Progenitor cell of endocrine pancreas (in vitro differentiated cells): Measurements from ENCODE around the gene FCN2. TPM values are rescaled to one million over a fixed set of nuclear protein-coding genes. Genes with fewer than 3 reads are reported as not detected.

Experiments used
- DNase-seq: peaks from one replicate; pipeline ENCODE4 v3.0.0; 2021; ENCODE audit warnings: low spot score; ENCODE audit not compliant: unreplicated experiment
- H3K27ac Mint-ChIP-seq: 2 replicates; pipeline ENCODE4 v1.8.0; 2021; ENCODE audit warnings: mild to moderate bottlenecking, moderate library complexity, mixed read lengths
- H3K27me3 Mint-ChIP-seq: 2 replicates; pipeline ENCODE4 v1.8.0; 2021; ENCODE audit warnings: mixed read lengths
- H3K36me3 Mint-ChIP-seq: 2 replicates; pipeline ENCODE4 v1.8.0; 2022; ENCODE audit warnings: mixed read lengths; ENCODE audit not compliant: insufficient read depth
- H3K4me1 Mint-ChIP-seq: 2 replicates; pipeline ENCODE4 v1.8.0; 2021; ENCODE audit warnings: low read depth, mixed read lengths
- H3K4me3 Mint-ChIP-seq: 2 replicates; pipeline ENCODE4 v1.8.0; 2021; ENCODE audit warnings: low read depth, mild to moderate bottlenecking, moderate library complexity, mixed read lengths
- H3K9me3 Mint-ChIP-seq: 2 replicates; pipeline ENCODE4 v1.8.0; 2021; ENCODE audit warnings: low read depth, mixed read lengths
- CTCF ChIP-seq: fragments of 200-600 bp; sonication (generic); IDR thresholded peaks from one replicate; pipeline ENCODE4 v1.5.0; 2021; ENCODE audit warnings: antibody characterized with exemption, mild to moderate bottlenecking; ENCODE audit not compliant: unreplicated experiment
- total RNA-seq: library from RNA; stranded (reverse); gene quantifications from 2 replicates; pipeline ENCODE4 v1.2.1, GENCODE V29; 2021

The FCN2 gene
- total RNA-seq, 1 donor from 2014 or later: not detected

GRCh38 chr9:134922932-134923240 is 42.3 kb downstream of the FCN2 start:
- peaks cover 17% of the 10 kb centered on the region for H3K27me3 Mint-ChIP-seq
- no peak for DNase-seq
- no peaks in the 10 kb centered on the region for H3K36me3 Mint-ChIP-seq
- H3K27ac Mint-ChIP-seq: no peak overlapping the region
- TF ChIP-seq CTCF: no peak
- no peaks in the 10 kb centered on the region for H3K4me1 Mint-ChIP-seq
- peaks cover 8% of the 10 kb centered on the region for H3K9me3 Mint-ChIP-seq
- H3K4me3 Mint-ChIP-seq: no peak overlapping the region

GRCh38 chr9:134923466-134923865 is 42.9 kb downstream of the FCN2 start:
- Mint-ChIP-seq H3K9me3 (peaks cover 8% of the 10 kb centered on the region), H3K4me3 (no peak overlapping the region)
- DNase-seq: no peak

GRCh38 chr9:134925011-134925511 is 44.5 kb downstream of the FCN2 start:
- H3K4me3 Mint-ChIP-seq: no peak overlapping the region
- H3K27ac Mint-ChIP-seq: no peak overlapping the region
- peaks cover 6% of the 10 kb centered on the region for H3K27me3 Mint-ChIP-seq
- no peak for DNase-seq
- no peak for TF ChIP-seq CTCF
- H3K4me1 Mint-ChIP-seq: no peaks in the 10 kb centered on the region
- H3K36me3 Mint-ChIP-seq: no peaks in the 10 kb centered on the region
- H3K9me3 Mint-ChIP-seq: no peaks in the 10 kb centered on the region

More at GRCh38 chr9:134923466-134923865, 42.9 kb downstream of the FCN2 start:
- Mint-ChIP-seq H3K4me1 (no peaks in the 10 kb centered on the region), H3K27me3 (peaks cover 12% of the 10 kb centered on the region), H3K27ac (no peak overlapping the region), H3K36me3 (no peaks in the 10 kb centered on the region)
- no peak for TF ChIP-seq CTCF

GRCh38 chr9:134928436-134929192 is 48.0 kb downstream of the FCN2 start:
- Mint-ChIP-seq H3K27ac (no peak overlapping the region), H3K36me3 (no peaks in the 10 kb centered on the region), H3K9me3 (no peaks in the 10 kb centered on the region), H3K4me1 (peaks cover 6% of the 10 kb centered on the region), H3K27me3 (peaks cover 4% of the 10 kb centered on the region), H3K4me3 (no peak overlapping the region)
- DNase-seq: no peak
- TF ChIP-seq CTCF: no peak

GRCh38 chr9:134929193-134930158 is 48.9 kb downstream of the FCN2 start:
- Mint-ChIP-seq H3K27ac (no peak overlapping the region), H3K9me3 (no peaks in the 10 kb centered on the region), H3K27me3 (peaks cover 3% of the 10 kb centered on the region), H3K4me1 (peaks cover 6% of the 10 kb centered on the region), H3K36me3 (no peaks in the 10 kb centered on the region), H3K4me3 (no peak overlapping the region)
- DNase-seq: no peak
- no peak for TF ChIP-seq CTCF
